H1 (cell line): ENCODE data around the gene FOXD2. TPM values are rescaled to one million over a fixed set of nuclear protein-coding genes. Genes with fewer than 3 reads are reported as not detected.

ENCODE experiments used
- CTCF ChIA-PET: fragments of 300-600 bp; sonication (Branson Sonifier 250); formaldehyde crosslinking; loops from one replicate; lab custom pipeline; 2021; ENCODE audit not compliant: partially characterized antibody; lab: Charles Lee
- POLR2A ChIA-PET: fragments of 300-600 bp; sonication (Branson Sonifier 250); formaldehyde crosslinking; loops from one replicate; lab custom pipeline; 2021; ENCODE audit warnings: inconsistent platforms; ENCODE audit not compliant: partially characterized antibody; lab: Charles Lee
- DNase-seq, 2 experiments: peaks; one replicate each; pipeline versions ENCODE4 v3.0.0 to v3.0.0-alpha.2; 2010 to 2022; ENCODE audit warnings: low spot score in 2 of 2, low read depth in 1 of 2, mixed read lengths in 1 of 2
- FAIRE-seq: peaks from 2 replicates; lab custom pipeline; 2011; peaks lifted over from hg19 to GRCh38; lab: Jason Lieb, UNC
- H2AFZ ChIP-seq: 2 replicates; pipeline ENCODE4 v1.8.1; 2012; ENCODE audit warnings: low read length, inconsistent platforms
- H2AK5ac ChIP-seq: 2 replicates; pipeline ENCODE4 v1.6.1; 2013; ENCODE audit warnings: low read depth, low read length
- H2BK120ac ChIP-seq: replicated peaks from 2 replicates; pipeline ENCODE3; 2013; ENCODE audit warnings: low read depth, low read length, inconsistent platforms
- H2BK12ac ChIP-seq: 2 replicates; pipeline ENCODE4 v1.6.1; 2013; ENCODE audit warnings: low read depth, low read length
- H2BK15ac ChIP-seq: 2 replicates; pipeline ENCODE4 v1.6.1; 2013; ENCODE audit warnings: low read length
- H2BK20ac ChIP-seq: 2 replicates; pipeline ENCODE4 v1.6.1; 2013; ENCODE audit warnings: low read length
- H2BK5ac ChIP-seq: 2 replicates; pipeline ENCODE4 v1.6.1; 2013; ENCODE audit warnings: low read depth, low read length
- H3K14ac ChIP-seq: 2 replicates; pipeline ENCODE4 v1.6.1; 2013; ENCODE audit warnings: inconsistent platforms; ENCODE audit not compliant: insufficient read length
- H3K18ac ChIP-seq: 2 replicates; pipeline ENCODE4 v1.6.1; 2013; ENCODE audit warnings: low read length; ENCODE audit errors: extremely low read depth
- H3K23ac ChIP-seq: 2 replicates; pipeline ENCODE4 v1.6.1; 2013; ENCODE audit warnings: inconsistent platforms; ENCODE audit not compliant: insufficient read length
- H3K23me2 ChIP-seq: 2 replicates; pipeline ENCODE4 v1.6.1; 2013; ENCODE audit warnings: low read depth, low read length
- H3K27ac ChIP-seq: 2 replicates; pipeline ENCODE4 v1.6.1; 2011; ENCODE audit warnings: low read depth, low read length, inconsistent platforms
- H3K27me3 ChIP-seq, 4 experiments: replicated peaks in 1 of 4; 1 replicate in 1 of 4; 2 replicates in 3 of 4; pipeline versions ENCODE4 v1.6.1 to v1.8.1; 2011 to 2013; ENCODE audit warnings: low read length in 3 of 4, mild to moderate bottlenecking in 3 of 4, inconsistent platforms in 2 of 4, mixed read lengths in 2 of 4, moderate library complexity in 1 of 4; ENCODE audit not compliant: control insufficient read depth in 3 of 4, insufficient read depth in 3 of 4; ENCODE audit errors: extremely low read depth in 1 of 4
- H3K36me3 ChIP-seq, 4 experiments: 2 replicates each; pipeline versions ENCODE4 v1.6.1 to v1.8.1; 2011 to 2013; ENCODE audit warnings: mild to moderate bottlenecking in 4 of 4, low read length in 3 of 4, moderate library complexity in 2 of 4, control low read depth in 1 of 4, inconsistent platforms in 1 of 4; ENCODE audit not compliant: insufficient read depth in 4 of 4, control insufficient read depth in 2 of 4
- H3K4ac ChIP-seq: replicated peaks from 2 replicates; pipeline ENCODE3; 2013; ENCODE audit warnings: low read length, low read depth, mixed read lengths, inconsistent platforms; ENCODE audit not compliant: insufficient read length
- H3K4me1 ChIP-seq, 4 experiments: replicated peaks in 1 of 4; 1 replicate in 1 of 4; 2 replicates in 3 of 4; pipeline versions ENCODE4 v1.6.1 to v1.8.1; 2011 to 2013; ENCODE audit warnings: low read length in 3 of 4, inconsistent platforms in 2 of 4, mixed read lengths in 1 of 4; ENCODE audit not compliant: insufficient read depth in 4 of 4, control insufficient read depth in 3 of 4
- H3K4me2 ChIP-seq, 2 experiments: 2 replicates each; pipeline versions ENCODE4 v1.6.1 to v1.8.1; 2011 to 2013; ENCODE audit warnings: low read depth in 2 of 2, low read length in 2 of 2, control low read depth in 1 of 2, inconsistent platforms in 1 of 2, mild to moderate bottlenecking in 1 of 2; ENCODE audit not compliant: insufficient read depth in 1 of 2
- H3K4me3 ChIP-seq, 4 experiments: fragments of 200-600, 300-600 bp in 1 of 4; sonication (generic), shearing (Covaris generic), sonication (Bioruptor Twin) in 1 of 4; 2 replicates each; pipeline versions ENCODE4 v1.5.1 to v1.8.1; 2011 to 2016; ENCODE audit warnings: low read length in 4 of 4, low read depth in 3 of 4, control low read depth in 2 of 4, inconsistent platforms in 2 of 4, mild to moderate bottlenecking in 2 of 4, mixed read lengths in 1 of 4, moderate library complexity in 1 of 4; ENCODE audit not compliant: insufficient read depth in 2 of 4; ENCODE audit errors: extremely low read depth in 1 of 4
- H3K56ac ChIP-seq: replicated peaks from 2 replicates; pipeline ENCODE3; 2013; ENCODE audit warnings: low read depth, mild to moderate bottlenecking, mixed read lengths, low read length, inconsistent platforms; ENCODE audit not compliant: insufficient read length
- H3K79me1 ChIP-seq: 2 replicates; pipeline ENCODE4 v1.6.1; 2013; ENCODE audit warnings: low read depth, low read length, control low read depth
- H3K79me2 ChIP-seq, 2 experiments: 2 replicates each; pipeline versions ENCODE4 v1.6.1 to v1.8.1; 2012 to 2013; ENCODE audit warnings: low read length in 2 of 2, mild to moderate bottlenecking in 2 of 2, inconsistent platforms in 1 of 2; ENCODE audit not compliant: insufficient read depth in 2 of 2, control insufficient read depth in 1 of 2
- H3K9ac ChIP-seq, 4 experiments: replicated peaks in 1 of 4; 1 replicate in 1 of 4; 2 replicates in 3 of 4; pipeline versions ENCODE4 v1.6.1 to v1.8.1; 2011 to 2013; ENCODE audit warnings: low read depth in 3 of 4, low read length in 3 of 4, control low read depth in 2 of 4, mild to moderate bottlenecking in 2 of 4, moderate library complexity in 2 of 4, inconsistent platforms in 1 of 4; ENCODE audit errors: extremely low read depth in 1 of 4
- H3K9me3 ChIP-seq, 2 experiments: 2 replicates each; pipeline versions ENCODE4 v1.6.1 to v1.8.1; 2012 to 2013; ENCODE audit warnings: mild to moderate bottlenecking in 2 of 2, moderate library complexity in 2 of 2, control low read depth in 1 of 2, inconsistent platforms in 1 of 2, low read depth in 1 of 2, low read length in 1 of 2, mixed read lengths in 1 of 2; ENCODE audit not compliant: insufficient read depth in 2 of 2
- H4K20me1 ChIP-seq, 2 experiments: replicated peaks in 1 of 2; 2 replicates each; pipeline versions ENCODE3 to v1.8.1; 2011 to 2013; ENCODE audit warnings: inconsistent platforms in 2 of 2, low read length in 2 of 2, mild to moderate bottlenecking in 1 of 2; ENCODE audit not compliant: insufficient read depth in 2 of 2, control insufficient read depth in 1 of 2
- H4K5ac ChIP-seq: 2 replicates; pipeline ENCODE4 v1.6.1; 2013; ENCODE audit warnings: low read length, low read depth, mixed read lengths, inconsistent platforms; ENCODE audit not compliant: insufficient read length
- H4K8ac ChIP-seq: 2 replicates; pipeline ENCODE4 v1.8.0; 2013; ENCODE audit warnings: mild to moderate bottlenecking, moderate library complexity, low read length, inconsistent platforms; ENCODE audit not compliant: insufficient read depth; ENCODE audit errors: extremely low read depth
- H4K91ac ChIP-seq: replicated peaks from 2 replicates; pipeline ENCODE3; 2013; ENCODE audit warnings: low read length, mixed read lengths, inconsistent platforms; ENCODE audit not compliant: insufficient read length
- BCL11A ChIP-seq, 2 experiments: IDR thresholded peaks; one replicate each; pipeline ENCODE4 v1.6.1; 2011; ENCODE audit warnings: low read depth in 2 of 2, low read length in 2 of 2, mild to moderate bottlenecking in 2 of 2
- CBX5 ChIP-seq: fragments of 300-800, 300-1000 bp; sonication (generic); IDR thresholded peaks from 2 replicates; pipeline ENCODE4 v1.7.1; 2016; ENCODE audit warnings: antibody characterized with exemption, low read length, low read depth
- HDAC2 ChIP-seq, 2 experiments: fragments of 300-600 bp in 1 of 2; sonication (generic) in 1 of 2; IDR thresholded peaks; 2 replicates each; pipeline ENCODE4 v1.6.1; 2011 to 2012; ENCODE audit warnings: low read depth in 2 of 2, low read length in 2 of 2, mild to moderate bottlenecking in 2 of 2, moderate library complexity in 2 of 2, borderline replicate concordance in 1 of 2, inconsistent platforms in 1 of 2
- RXRA ChIP-seq: IDR thresholded peaks from 2 replicates; pipeline ENCODE4 v1.6.1; 2011; ENCODE audit warnings: low read depth, mild to moderate bottlenecking, low read length, moderate library complexity; ENCODE audit not compliant: insufficient read depth
- SIN3A ChIP-seq, 2 experiments: IDR thresholded peaks in 1 of 2; conservative IDR thresholded peaks in 1 of 2; 2 replicates each; pipeline ENCODE4 v1.6.1; 2011 to 2012; ENCODE audit warnings: low read length in 2 of 2, improper control_type of control experiment in 1 of 2, low read depth in 1 of 2, mild to moderate bottlenecking in 1 of 2
- SIX5 ChIP-seq: IDR thresholded peaks from 2 replicates; pipeline ENCODE4 v1.6.1; 2011; ENCODE audit warnings: mild to moderate bottlenecking, low read depth, low read length
- SP1 ChIP-seq: IDR thresholded peaks from 2 replicates; pipeline ENCODE4 v1.6.1; 2011; ENCODE audit warnings: low read depth, low read length
- SUZ12 ChIP-seq: fragments of 200-600 bp; sonication (generic); IDR thresholded peaks from 2 replicates; pipeline ENCODE4 v1.6.1; 2012; ENCODE audit warnings: mild to moderate bottlenecking, inconsistent platforms, low read length, moderate library complexity, mixed read lengths
- YY1 ChIP-seq: IDR thresholded peaks from 2 replicates; pipeline ENCODE4 v1.6.1; 2011; ENCODE audit warnings: low read depth, mild to moderate bottlenecking, low read length
- ZNF274 ChIP-seq: IDR thresholded peaks from 2 replicates; pipeline ENCODE4 v1.7.0; 2012; ENCODE audit warnings: low read length, borderline replicate concordance; ENCODE audit errors: extremely low read depth
- WGBS, 2 experiments: shearing (Covaris generic) in 1 of 2; methylation state at CpG; one replicate each; pipeline versions ENCODE4 v1.1.6 to v1.1.7; 2013 to 2015; ENCODE audit warnings: low lambda C conversion rate in 2 of 2, mixed read lengths in 2 of 2, inconsistent platforms in 1 of 2, low coverage in 1 of 2, missing lambda C conversion rate in 1 of 2; ENCODE audit not compliant: insufficient replicate concordance in 2 of 2, insufficient coverage in 1 of 2, insufficient read length in 1 of 2; ENCODE audit errors: extremely low coverage in 1 of 2, missing lambda C conversion rate in 1 of 2; 5-methylcytosine and 5-hydroxymethylcytosine counted together
- polyA plus RNA-seq, 7 experiments: library from polyadenylated mRNA; depleted of rRNA in 3 of 7; stranded (reverse) in 5 of 7; unstranded in 2 of 7; fragments of >200 nt in 5 of 7; fragments of 200-250 nt in 2 of 7; gene quantifications; 1 replicate in 5 of 7; 2 replicates in 1 of 7; 4 replicates in 1 of 7; pipeline versions ENCODE4 v1.2.1 to v1.2.3, GENCODE V29; 2011 to 2013; ENCODE audit warnings: missing spikeins in 2 of 7, mixed read lengths in 2 of 7
- total RNA-seq: library from RNA; stranded (reverse); fragmentation: NEBNext Ultra II Directional; extraction: Animal tissue kit (Norgen Biotek cat#: 25700); gene quantifications from 2 replicates; pipeline ENCODE4 v1.2.1, GENCODE V29; 2021

Gene FOXD2
- total and polyA plus RNA-seq, 2 of the 8 experiments (the other 6 are each of a cell fraction or from before 2014, with no cell fraction given): not detected

GRCh38 chr1:47411436-47411835 is 26.4 kb upstream of the FOXD2 start:
- Histone ChIP-seq H3K79me1 (no peaks in the 10 kb centered on the region), H3K9ac (no peak overlapping the region), H3K4me2 (no peak overlapping the region), H2AFZ (no peak overlapping the region), H3K23me2 (peaks cover 5% of the 10 kb centered on the region; the same call in 1 of the 2 replicates), H2BK5ac (no peak overlapping the region), H2BK120ac (no peak overlapping the region), H3K56ac (no peak overlapping the region), H4K8ac (no peak overlapping the region), H3K4me1 (no peaks in the 10 kb centered on the region; a peak in 1 of 7 replicates), H3K79me2 (no peaks in the 10 kb centered on the region), H3K14ac (no peak overlapping the region), H2AK5ac (no peak overlapping the region), H3K9me3 (no peaks in the 10 kb centered on the region), H4K20me1 (no peaks in the 10 kb centered on the region), H2BK12ac (no peak overlapping the region), H3K27me3 (peaks cover 12 to 33% (median 31%) of the 10 kb centered on the region in 4 experiments), H4K91ac (no peak overlapping the region), H2BK15ac (no peak overlapping the region), H3K27ac (no peak overlapping the region), H3K23ac (no peak overlapping the region), H2BK20ac (no peak overlapping the region), H3K18ac (no peak overlapping the region), H3K4ac (no peak overlapping the region), H3K36me3 (no peaks in the 10 kb centered on the region), H3K4me3 (no peak overlapping the region)
- FAIRE-seq (no peak), DNase-seq (no peak)
- WGBS, 2 experiments: 74% methylated on average over 2 of the region's 2 CpGs; no CpG with 5 or more reads in 1 of the 2 experiments
- POLR2A ChIA-PET: no interaction called here
- CTCF ChIA-PET: interaction anchor here (0.5 to 1.9 kb wide), 3 partner anchors 13 to 25 kb away, joined by 5 to 7 read pairs (median 5); no protein-coding TSS in a partner anchor
- TF ChIP-seq RXRA (no peak), YY1 (no peak), HDAC2 (IDR thresholded peaks at IDR 0.05; ENCODE audit: borderline replicate concordance in 1 of 2, low read depth in 2 of 2, low read length in 2 of 2) (no peak), SIN3A (conservative IDR thresholded peaks at IDR 0.05 in 1 of 2, IDR thresholded peaks at IDR 0.05 in 1 of 2; ENCODE audit: low read depth in 1 of 2, low read length in 2 of 2) (no peak), CBX5 (no peak), SIX5 (no peak), ZNF274 (no peak), BCL11A (IDR thresholded peaks at IDR 0.05; ENCODE audit: low read depth in 2 of 2, low read length in 2 of 2) (no peak), SUZ12 (no peak), SP1 (no peak)
- TF ChIP-seq, all 59 proteins: peak for 0
- no peak overlapping the region for H4K5ac ChIP-seq
